Ovary (tissue), 3 donors: Measurements from ENCODE around the gene ARG1.

Source experiments
- CTCF ChIP-seq, 3 donors: fragments of 450-650 bp in 2 of 3; fragments of 200-600 bp in 1 of 3; IDR thresholded peaks; one replicate each; pipeline versions ENCODE4 v1.5.1 to v1.8.0; 2016 to 2022; ENCODE audit warnings: antibody characterized with exemption in 3 of 3, mild to moderate bottlenecking in 1 of 3
- POLR2A ChIP-seq: fragments of 450-650 bp; IDR thresholded peaks from one replicate; pipeline ENCODE4 v1.6.1; 2017; ENCODE audit warnings: antibody characterized with exemption, mild to moderate bottlenecking, moderate library complexity
- donor health status: DM: no; HTN: no; CAD: no.

- TF ChIP-seq CTCF (IDR thresholded peaks at IDR 0.05): no peak
- TF ChIP-seq POLR2A: no peak
These were observed 21.0 kb downstream of the ARG1 start for GRCh38 chr6:131594074-131594473.
